ENCODE results near the gene PDK1.

DNA sequence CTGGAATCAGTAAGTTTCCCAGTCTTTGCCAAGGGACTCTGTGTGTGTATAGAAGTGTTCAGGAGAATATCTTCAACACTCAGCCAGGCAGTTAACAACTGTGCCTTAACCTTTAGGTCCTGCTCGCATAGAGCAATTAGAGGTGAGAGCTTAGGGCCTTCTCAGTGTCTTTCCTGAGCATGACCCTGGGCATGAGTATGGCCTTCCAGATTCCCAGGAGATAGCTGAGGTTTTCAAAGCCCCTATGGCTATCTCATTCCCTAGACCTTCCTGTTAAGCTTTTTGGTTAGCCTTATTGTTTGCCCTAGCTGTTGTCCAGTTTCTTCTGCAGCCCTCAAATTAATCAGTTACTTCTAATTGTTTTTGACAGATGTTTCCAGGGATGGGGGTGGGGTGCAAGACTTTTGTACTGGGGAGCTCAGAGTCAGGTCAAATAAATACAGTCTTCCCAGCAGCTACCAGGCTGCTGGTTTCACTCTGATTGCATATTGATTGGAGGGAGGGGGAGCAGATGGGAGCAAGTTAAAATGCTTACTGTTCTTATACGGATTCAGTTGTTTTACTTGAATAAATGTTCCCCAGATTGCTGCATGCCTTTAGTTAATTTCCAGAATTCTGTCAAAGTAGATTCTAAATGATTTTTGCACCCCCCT, 23.1 kb downstream of the PDK1 start:
- no peak for TF ChIP-seq POLR2AphosphoS5 (IDR thresholded peaks at IDR 0.05)
- TF ChIP-seq, protein P1, sequence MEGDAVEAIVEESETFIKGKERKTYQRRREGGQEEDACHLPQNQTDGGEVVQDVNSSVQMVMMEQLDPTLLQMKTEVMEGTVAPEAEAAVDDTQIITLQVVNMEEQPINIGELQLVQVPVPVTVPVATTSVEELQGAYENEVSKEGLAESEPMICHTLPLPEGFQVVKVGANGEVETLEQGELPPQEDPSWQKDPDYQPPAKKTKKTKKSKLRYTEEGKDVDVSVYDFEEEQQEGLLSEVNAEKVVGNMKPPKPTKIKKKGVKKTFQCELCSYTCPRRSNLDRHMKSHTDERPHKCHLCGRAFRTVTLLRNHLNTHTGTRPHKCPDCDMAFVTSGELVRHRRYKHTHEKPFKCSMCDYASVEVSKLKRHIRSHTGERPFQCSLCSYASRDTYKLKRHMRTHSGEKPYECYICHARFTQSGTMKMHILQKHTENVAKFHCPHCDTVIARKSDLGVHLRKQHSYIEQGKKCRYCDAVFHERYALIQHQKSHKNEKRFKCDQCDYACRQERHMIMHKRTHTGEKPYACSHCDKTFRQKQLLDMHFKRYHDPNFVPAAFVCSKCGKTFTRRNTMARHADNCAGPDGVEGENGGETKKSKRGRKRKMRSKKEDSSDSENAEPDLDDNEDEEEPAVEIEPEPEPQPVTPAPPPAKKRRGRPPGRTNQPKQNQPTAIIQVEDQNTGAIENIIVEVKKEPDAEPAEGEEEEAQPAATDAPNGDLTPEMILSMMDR (IDR thresholded peaks at IDR 0.05) = no peak
